ENCODE measurements around the gene BCAS1. TPM values are rescaled to one million over a fixed set of nuclear protein-coding genes. Genes with fewer than 3 reads are reported as not detected.
A peak's percentile ranks its signal among the peaks of the same experiment; 100 is the strongest.

Gene BCAS1
- total RNA-seq, 1 donor from 2014 or later, result under 0.01 TPM

DNA sequence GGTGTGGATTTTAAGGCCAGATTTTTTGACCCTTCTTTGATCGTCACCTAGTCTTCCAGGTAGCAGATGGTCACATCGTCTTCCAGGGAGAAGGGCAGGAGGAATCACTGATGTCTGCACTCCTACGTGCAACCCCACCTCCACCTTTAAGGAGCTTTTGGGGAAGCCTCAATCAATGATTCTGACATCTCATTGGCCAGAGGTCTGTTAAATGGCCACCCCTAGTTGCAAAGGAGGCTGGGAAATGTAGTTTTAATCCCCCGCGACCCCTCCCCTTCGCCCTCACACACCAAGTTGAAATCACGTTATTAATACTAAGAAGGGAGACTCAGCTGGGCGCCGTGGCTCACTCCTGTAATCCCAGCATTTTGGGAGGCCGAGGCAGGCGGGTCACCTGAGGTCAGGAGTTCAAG, 151.4 kb downstream of the BCAS1 start:
- DNase-seq (ENCODE audit: low read depth), result no peak
- H3K4me3 ChIP-seq (ENCODE audit: low read depth, low read length), result no peak overlapping the region
- no peak for TF ChIP-seq CTCF (conservative IDR thresholded peaks at IDR 0.05; ENCODE audit: low read depth, low read length)

GRCh38 chr20:53918020-53918311, 152.4 kb downstream of the BCAS1 start:
- no peak overlapping the region for H3K4me3 ChIP-seq (ENCODE audit: low read depth, low read length)
- TF ChIP-seq CTCF (conservative IDR thresholded peaks at IDR 0.05; ENCODE audit: low read depth, low read length), result no peak
- DNase-seq (ENCODE audit: low read depth), result no peak

GRCh38 chr20:53917145-53918019, 153.0 kb downstream of the BCAS1 start:
- no peak for TF ChIP-seq CTCF (conservative IDR thresholded peaks at IDR 0.05; ENCODE audit: low read depth, low read length)
- no peak overlapping the region for H3K4me3 ChIP-seq (ENCODE audit: low read depth, low read length)
- DNase-seq (ENCODE audit: low read depth), result no peak

DNA sequence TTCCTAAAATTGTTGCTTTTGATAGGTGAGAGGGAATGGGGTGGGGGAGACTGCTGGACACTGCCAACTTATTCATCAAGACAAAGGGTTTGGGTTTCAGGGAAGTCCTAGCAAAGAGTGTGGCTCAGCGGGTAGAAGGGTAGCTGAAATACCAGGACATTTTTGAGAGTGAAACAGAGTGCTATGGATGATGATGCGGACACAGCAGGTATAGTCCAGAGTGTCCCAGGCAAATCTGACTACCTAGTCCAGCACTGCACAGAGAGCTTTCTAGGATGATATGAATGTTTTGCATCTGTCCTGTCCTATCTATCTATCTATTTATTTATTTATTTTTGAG, 154.3 kb downstream of the BCAS1 start:
- DNase-seq (ENCODE audit: low read depth), result no peak
- no peak for TF ChIP-seq CTCF (conservative IDR thresholded peaks at IDR 0.05; ENCODE audit: low read depth, low read length)
- peak overlapping the region; percentile 66 for H3K4me3 ChIP-seq (ENCODE audit: low read depth, low read length)

DNA sequence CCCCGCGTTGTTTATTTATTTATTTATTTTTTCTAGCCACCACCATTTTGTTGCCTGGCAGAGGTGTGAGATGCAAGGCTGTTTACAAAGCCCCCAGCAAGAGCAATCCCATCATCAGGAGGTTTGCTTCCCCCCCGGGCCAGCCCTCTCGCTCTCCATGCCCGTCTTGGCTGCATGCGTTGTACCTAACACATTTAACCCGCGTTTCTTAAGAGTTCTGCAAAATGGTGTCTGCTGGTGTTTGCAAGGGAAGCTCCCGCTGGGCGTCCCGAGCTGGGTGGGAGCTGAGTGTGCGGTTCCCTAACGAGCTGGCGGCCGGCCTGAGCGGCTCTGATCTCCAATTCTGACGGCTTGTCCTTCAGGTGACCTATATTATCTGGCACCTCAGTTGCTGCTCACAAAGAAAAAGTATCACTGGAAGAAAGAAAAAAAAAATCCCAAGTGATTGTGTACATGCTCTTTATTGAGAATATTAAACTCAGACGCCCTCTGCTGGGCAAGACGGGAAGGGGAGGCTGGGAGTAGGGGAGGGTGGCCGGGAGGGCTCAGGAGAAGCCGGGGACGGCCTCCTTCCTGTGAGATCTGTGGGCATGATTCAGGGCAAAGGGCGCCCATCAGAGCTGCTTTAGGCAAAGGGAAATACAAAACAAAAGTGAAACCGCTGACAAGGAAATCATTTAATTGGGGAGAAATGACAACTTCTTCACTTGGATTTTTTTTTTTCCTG, 154.8 kb downstream of the BCAS1 start:
- TF ChIP-seq CTCF (conservative IDR thresholded peaks at IDR 0.05; ENCODE audit: low read depth, low read length), result peak; percentile 82
- no peak for DNase-seq (ENCODE audit: low read depth)
- H3K4me3 ChIP-seq (ENCODE audit: low read depth, low read length), result peak overlapping the region; percentile 66

DNA sequence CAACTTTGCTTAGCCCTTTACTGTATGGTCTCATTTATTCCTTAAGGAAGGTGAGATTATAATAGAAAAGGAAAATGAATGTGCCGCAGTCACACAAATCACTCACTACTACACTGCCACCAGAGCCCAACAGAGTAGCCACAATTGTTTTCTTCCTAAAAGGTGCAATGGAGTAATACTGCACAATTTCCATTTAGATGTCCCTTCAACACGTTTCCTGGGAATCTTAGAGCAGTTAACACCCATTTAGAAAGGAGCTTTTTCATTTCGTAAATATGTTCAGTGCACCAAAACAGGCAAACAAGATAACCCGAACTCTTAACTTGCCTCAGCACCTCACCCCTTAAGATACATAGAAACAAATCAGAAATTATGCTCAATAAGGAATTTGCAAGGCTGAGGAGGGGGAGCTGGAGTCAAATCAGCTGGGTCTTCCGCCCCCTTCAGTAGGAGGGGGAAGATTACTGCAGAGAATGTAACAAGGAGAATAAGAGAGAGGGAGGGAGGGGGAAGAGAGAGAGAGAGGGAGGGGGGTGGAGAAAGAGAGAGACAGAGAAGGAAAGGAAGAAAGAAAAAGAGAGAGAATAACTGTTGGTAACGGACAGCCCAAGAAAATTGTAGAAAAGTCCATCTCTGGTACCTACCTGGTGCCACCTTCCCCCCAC, 155.5 kb downstream of the BCAS1 start:
- peak; percentile 7 for TF ChIP-seq CTCF (conservative IDR thresholded peaks at IDR 0.05; ENCODE audit: low read depth, low read length)
- no peak for DNase-seq (ENCODE audit: low read depth)
- peak overlapping the region; percentile 66 for H3K4me3 ChIP-seq (ENCODE audit: low read depth, low read length)
